Activated naive CD4-positive, alpha-beta T cell treated with anti-CD3 and anti-CD28 coated beads, Interleukin-2, amount 10 ng/mL, durations not matched to agents 7 days and 5 days (primary cell): ENCODE measurements around the gene GPBAR1.
A peak's percentile ranks its signal among the peaks of the same experiment; 100 is the strongest.
"Not testable (repeated sequence)": the region's sequence is repeated elsewhere in the genome, so short reads cannot be mapped to it uniquely, and the experiment has no call there.

Source experiments
- CTCF ChIA-PET: fragments of 350-600 bp; sonication (Branson Sonifier 250); formaldehyde crosslinking; loops from one replicate; lab custom pipeline; 2021; ENCODE audit warnings: antibody characterized with exemption; lab: Charles Lee
- DNase-seq: peaks from one replicate; pipeline ENCODE4 v3.0.0-alpha.2; 2020
- H3K27ac Mint-ChIP-seq: one replicate; pipeline ENCODE4 v1.8.0; 2021; ENCODE audit warnings: mild to moderate bottlenecking, moderate library complexity, mixed read lengths
- H3K27me3 Mint-ChIP-seq: one replicate; pipeline ENCODE4 v1.8.0; 2021; ENCODE audit warnings: mild to moderate bottlenecking, mixed read lengths
- H3K36me3 Mint-ChIP-seq: one replicate; pipeline ENCODE4 v1.8.0; 2021; ENCODE audit warnings: mixed read lengths
- H3K4me1 Mint-ChIP-seq: one replicate; pipeline ENCODE4 v1.8.0; 2021; ENCODE audit warnings: mixed read lengths
- H3K4me3 Mint-ChIP-seq: one replicate; pipeline ENCODE4 v1.8.0; 2021; ENCODE audit warnings: mild to moderate bottlenecking, moderate library complexity, mixed read lengths
- H3K9me3 Mint-ChIP-seq: one replicate; pipeline ENCODE4 v1.8.0; 2021; ENCODE audit warnings: mixed read lengths

The GPBAR1 gene

GRCh38 chr2:218305383-218305782, 44.6 kb downstream of the GPBAR1 start:
- Mint-ChIP-seq H3K4me3 (no peak overlapping the region), H3K27ac (no peak overlapping the region), H3K36me3 (no peaks in the 10 kb centered on the region), H3K27me3 (peaks cover 44% of the 10 kb centered on the region), H3K9me3 (no peaks in the 10 kb centered on the region), H3K4me1 (peaks cover 14% of the 10 kb centered on the region)
- CTCF ChIA-PET: no interaction called here
- DNase-seq: no peak

GRCh38 chr2:218306184-218306920, 45.5 kb downstream of the GPBAR1 start:
- peaks cover 38% of the 10 kb centered on the region for H3K27me3 Mint-ChIP-seq
- CTCF ChIA-PET: interaction anchor here (1.2 to 2.4 kb wide), 4 partner anchors 14 to 90 kb away, joined by 3 to 9 read pairs (median 4); partner anchors contain the start of genes CATIP and TMBIM1
- H3K27ac Mint-ChIP-seq: no peak overlapping the region
- peaks cover 10% of the 10 kb centered on the region for H3K4me1 Mint-ChIP-seq
- H3K4me3 Mint-ChIP-seq: no peak overlapping the region
- H3K36me3 Mint-ChIP-seq: no peaks in the 10 kb centered on the region
- no peak for DNase-seq
- no peaks in the 10 kb centered on the region for H3K9me3 Mint-ChIP-seq

- CTCF ChIA-PET: interaction anchor here (0.7 to 2.4 kb wide), 5 partner anchors 15 to 112 kb away, joined by 3 to 9 read pairs (median 4); partner anchors contain the start of genes CATIP and TMBIM1
- peaks cover 7% of the 10 kb centered on the region for H3K4me1 Mint-ChIP-seq
- no peak for DNase-seq
- peaks cover 34% of the 10 kb centered on the region for H3K27me3 Mint-ChIP-seq
- no peak overlapping the region for H3K27ac Mint-ChIP-seq
- H3K4me3 Mint-ChIP-seq: no peak overlapping the region
- no peaks in the 10 kb centered on the region for H3K9me3 Mint-ChIP-seq
- H3K36me3 Mint-ChIP-seq: no peaks in the 10 kb centered on the region
These were observed 46.7 kb downstream of the GPBAR1 start for GRCh38 chr2:218307415-218308090.

GRCh38 chr2:218310853-218311540, 50.2 kb downstream of the GPBAR1 start:
- no peak for DNase-seq
- no peak overlapping the region for H3K27ac Mint-ChIP-seq
- no peaks in the 10 kb centered on the region for H3K9me3 Mint-ChIP-seq
- CTCF ChIA-PET: no interaction called here
- H3K4me1 Mint-ChIP-seq: peaks cover 17% of the 10 kb centered on the region
- no peak overlapping the region for H3K4me3 Mint-ChIP-seq
- no peaks in the 10 kb centered on the region for H3K36me3 Mint-ChIP-seq
- peaks cover 20% of the 10 kb centered on the region for H3K27me3 Mint-ChIP-seq

DNA sequence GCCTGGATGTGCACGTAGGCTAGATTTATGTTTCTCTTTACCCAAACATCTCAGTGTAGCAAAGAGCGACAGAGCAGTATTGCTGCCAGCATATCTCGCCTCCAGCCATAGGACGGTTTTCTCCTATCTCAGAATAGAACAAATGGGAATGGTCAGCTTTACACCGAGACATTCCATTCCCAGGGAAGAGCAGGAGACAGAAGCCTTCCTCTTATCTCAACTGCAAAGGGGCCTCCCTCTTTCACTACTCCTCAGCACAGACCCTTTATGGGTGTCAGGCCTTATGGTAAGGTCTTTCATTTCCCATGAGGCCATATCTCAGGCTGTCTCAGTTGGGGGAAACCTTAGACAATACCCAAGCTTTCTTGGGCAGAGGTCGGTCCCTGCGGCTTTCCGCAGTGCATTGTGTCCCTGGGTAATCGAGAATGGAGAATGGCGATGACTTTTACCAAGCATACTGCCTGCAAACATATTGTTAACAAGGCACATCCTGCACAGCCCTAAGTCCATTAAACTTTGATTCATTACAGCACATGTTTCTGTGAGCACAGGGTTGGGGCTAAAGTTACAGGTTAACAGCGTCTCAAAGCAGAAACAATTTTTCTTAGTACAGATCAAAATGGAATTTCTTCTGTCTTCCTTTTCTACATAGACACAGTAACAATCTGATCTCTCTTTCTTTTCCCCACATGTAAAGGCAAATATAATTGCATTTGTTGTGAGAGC, 50.9 kb downstream of the GPBAR1 start:
- H3K4me3 Mint-ChIP-seq, H3K36me3 Mint-ChIP-seq, CTCF ChIA-PET, H3K27ac Mint-ChIP-seq, H3K9me3 Mint-ChIP-seq, DNase-seq: not testable (repeated sequence)
- Mint-ChIP-seq H3K27me3 (peaks cover 14% of the 10 kb centered on the region), H3K4me1 (peaks cover 22% of the 10 kb centered on the region)

- H3K27me3 Mint-ChIP-seq: peaks cover 14% of the 10 kb centered on the region
- H3K27ac Mint-ChIP-seq: peak overlapping the region; percentile 68
- H3K4me3 Mint-ChIP-seq: no peak overlapping the region
- peaks cover 6% of the 10 kb centered on the region for H3K36me3 Mint-ChIP-seq
- peaks cover 29% of the 10 kb centered on the region for H3K4me1 Mint-ChIP-seq
- CTCF ChIA-PET: no interaction called here
- no peaks in the 10 kb centered on the region for H3K9me3 Mint-ChIP-seq
- no peak for DNase-seq
These were observed 51.5 kb downstream of the GPBAR1 start for GRCh38 chr2:218312267-218312756.

DNA sequence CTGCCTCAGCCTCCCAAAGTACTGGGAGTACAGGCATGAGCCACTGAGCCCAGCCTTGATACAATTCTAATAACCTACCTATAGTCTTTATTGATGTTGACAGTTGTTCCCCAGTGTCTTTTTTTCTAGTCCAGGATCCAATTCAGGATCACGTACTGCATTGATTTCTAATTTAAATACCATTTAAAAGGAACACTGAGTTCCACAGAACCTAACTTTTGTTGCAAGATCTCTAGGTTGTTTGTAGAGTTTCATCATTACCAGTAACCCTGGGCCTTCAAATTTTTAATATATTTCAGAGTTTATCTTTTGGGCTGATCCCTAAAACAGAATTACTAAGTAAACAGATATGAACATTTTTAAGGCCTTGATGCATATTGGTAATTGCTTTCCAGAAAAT, 52.5 kb downstream of the GPBAR1 start:
- H3K36me3 Mint-ChIP-seq: peaks cover 8% of the 10 kb centered on the region
- H3K4me3 Mint-ChIP-seq: no peak overlapping the region
- H3K27me3 Mint-ChIP-seq: peaks cover 9% of the 10 kb centered on the region
- H3K9me3 Mint-ChIP-seq: no peaks in the 10 kb centered on the region
- CTCF ChIA-PET: no interaction called here
- peaks cover 31% of the 10 kb centered on the region for H3K4me1 Mint-ChIP-seq
- no peak for DNase-seq
- no peak overlapping the region for H3K27ac Mint-ChIP-seq
